B cell (primary cell): ENCODE data around the gene MSL3.

ENCODE experiments used
- CTCF ChIP-seq: fragments of 200-600 bp; IDR thresholded peaks from one replicate; pipeline ENCODE4 v1.8.0; 2022; ENCODE audit warnings: antibody characterized with exemption, mild to moderate bottlenecking
- EZH2 ChIP-seq: IDR thresholded peaks from 2 replicates; pipeline ENCODE4 v1.6.1; 2012; ENCODE audit warnings: borderline replicate concordance, low read depth, mild to moderate bottlenecking, moderate library complexity, low read length; ENCODE audit not compliant: insufficient read depth, poor library complexity, severe bottlenecking

- TF ChIP-seq CTCF = no peak
- TF ChIP-seq EZH2 = no peak
These were observed 31.8 kb downstream of the MSL3 start for GRCh38 chrX:11789809-11790208.
